GM21619 (cell line): Measurements from ENCODE around the gene KRTAP9-1.
"Not testable (repeated sequence)": the region's sequence is repeated elsewhere in the genome, so short reads cannot be mapped to it uniquely, and the experiment has no call there.

Source experiments
- ATAC-seq: cut with Tn5 transposase; IDR thresholded peaks from one replicate; pipeline ENCODE4 v1.9.1; 2021; ENCODE audit not compliant: unreplicated experiment

Gene KRTAP9-1

DNA sequence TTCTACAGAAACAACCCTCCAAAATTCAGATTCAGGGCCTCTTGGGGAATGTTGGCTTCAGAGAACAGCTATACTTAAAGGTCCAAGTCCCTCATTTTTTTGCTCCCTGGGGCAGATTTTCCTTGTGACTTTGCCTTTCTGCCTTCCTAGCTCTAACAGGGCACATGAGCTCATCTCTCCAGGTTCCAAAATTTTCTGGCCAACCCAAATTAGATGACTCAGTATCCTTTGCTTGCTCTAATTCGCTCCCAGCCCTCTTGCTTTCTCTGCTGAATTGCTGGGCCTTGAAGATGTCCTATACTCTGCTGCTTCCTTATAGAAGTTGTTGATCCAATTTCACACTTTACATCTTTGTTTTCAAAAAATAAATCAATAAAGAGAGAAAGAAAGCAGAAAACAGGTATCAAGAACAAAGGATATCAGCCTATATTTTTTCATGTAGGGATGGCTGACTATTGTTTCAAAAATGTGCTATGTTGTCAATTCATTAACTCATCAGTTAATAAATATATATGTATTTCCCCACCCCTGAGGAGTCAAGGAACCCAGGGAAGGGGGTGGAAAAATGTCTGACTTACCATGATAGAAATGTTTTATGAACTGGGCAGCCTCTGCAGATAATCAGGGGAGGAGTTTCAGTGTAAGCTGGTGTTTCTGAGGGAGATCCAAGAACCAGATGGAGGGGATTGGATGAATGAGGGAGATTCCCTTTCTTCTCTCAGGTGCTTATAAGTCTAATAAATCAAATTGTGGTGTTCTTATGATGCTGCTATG, 10.7 kb upstream of the KRTAP9-1 start:
- ATAC-seq, result no peak

DNA sequence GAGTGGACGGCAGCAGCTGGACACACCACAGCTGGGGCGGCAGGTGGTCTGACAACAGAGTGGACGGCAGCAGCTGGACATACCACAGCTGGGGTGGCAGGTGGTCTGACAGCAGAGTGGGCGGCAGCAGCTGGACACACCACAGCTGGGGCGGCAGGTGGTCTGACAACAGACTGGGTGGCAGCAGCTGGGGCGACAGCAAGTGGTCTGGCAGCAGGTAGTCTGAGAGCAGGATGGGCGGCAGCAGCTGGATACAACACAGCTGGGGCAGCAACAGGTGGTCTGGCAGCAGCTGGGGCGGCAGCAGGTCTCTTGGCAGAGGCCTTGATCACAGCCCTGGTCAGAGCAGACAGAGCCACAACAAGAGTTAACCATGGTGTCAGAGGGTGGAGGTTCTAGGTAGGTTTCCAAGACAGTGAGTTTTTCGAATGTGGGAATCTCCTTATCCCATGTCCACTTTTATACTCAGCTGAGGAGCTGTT, 5.2 kb upstream of the KRTAP9-1 start, which contains the start of gene KRTAP4-1:
KRTAP4-1 (minus strand) TSS at position 432 of the 482 bp plus-strand sequence; CDS start at position 375, 57 bp downstream.
- ATAC-seq, result no peak

GRCh38 chr17:41185001-41185400, 4.7 kb upstream of the KRTAP9-1 start:
- no peak for ATAC-seq

- ATAC-seq, result no peak
Measured at GRCh38 chr17:41186872-41187271, 2.8 kb upstream of the KRTAP9-1 start.

DNA sequence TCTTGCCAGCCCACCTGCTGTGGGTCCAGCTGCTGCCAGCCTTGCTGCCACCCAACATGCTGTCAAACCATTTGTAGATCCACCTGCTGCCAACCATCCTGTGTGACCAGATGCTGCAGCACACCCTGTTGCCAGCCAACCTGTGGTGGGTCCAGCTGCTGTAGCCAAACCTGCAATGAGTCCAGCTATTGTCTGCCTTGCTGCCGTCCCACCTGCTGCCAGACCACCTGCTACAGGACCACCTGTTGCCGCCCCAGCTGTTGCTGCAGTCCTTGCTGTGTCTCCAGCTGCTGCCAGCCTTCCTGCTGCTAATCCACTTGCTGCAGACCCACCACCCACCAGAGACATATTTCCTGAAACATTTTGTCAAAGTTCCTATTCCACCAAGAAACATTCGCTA, 641 bp downstream of the KRTAP9-1 start:
- no peak for ATAC-seq

DNA sequence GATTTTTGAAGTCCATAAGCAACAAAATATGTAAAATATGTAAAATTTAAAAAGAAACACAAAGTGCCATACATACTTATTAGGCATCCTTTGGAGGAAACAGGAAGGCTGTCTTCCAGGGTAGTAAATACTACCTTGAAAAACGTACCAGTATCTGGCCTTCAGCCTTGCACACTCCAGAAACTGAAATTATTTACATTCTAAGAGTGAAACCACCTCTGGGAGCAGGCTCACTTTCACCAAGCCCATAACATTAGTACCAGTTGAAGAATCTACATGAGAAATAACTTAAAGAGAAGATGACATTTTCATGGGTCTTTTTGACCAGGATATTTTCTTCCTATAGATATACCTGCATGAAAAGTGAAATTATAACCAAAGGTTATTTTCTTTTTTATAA, 6.4 kb downstream of the KRTAP9-1 start:
- ATAC-seq, result no peak

DNA sequence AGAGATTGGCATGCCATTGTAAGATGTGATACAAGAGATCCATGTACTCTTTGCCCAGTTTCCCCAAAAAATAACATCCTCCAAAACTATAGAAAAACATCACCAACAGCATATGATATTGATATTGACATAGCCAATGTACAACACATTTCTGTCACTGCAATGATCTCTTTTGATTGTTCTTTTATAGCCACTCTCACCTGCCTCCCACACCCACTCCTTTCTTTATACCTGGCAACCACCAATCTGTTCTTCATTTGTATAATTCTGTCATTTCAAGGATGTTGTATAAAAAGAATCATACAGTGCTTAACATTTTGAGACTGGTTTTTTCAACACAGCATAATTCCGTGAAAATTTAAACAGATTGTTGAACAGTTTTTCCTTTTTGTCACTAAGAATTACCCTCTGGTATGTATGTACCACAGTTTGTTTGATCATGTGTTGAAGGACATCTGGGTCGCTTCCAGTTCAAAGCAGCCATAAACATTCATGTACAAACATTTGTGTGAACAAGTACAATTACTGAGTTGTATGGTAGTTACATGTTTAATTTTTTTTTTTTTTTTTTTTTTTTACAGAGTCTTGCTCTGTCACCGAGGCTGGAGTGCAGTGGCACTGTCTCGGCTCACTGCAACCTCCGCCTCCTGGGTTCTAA, 9.9 kb downstream of the KRTAP9-1 start:
- no peak for ATAC-seq

DNA sequence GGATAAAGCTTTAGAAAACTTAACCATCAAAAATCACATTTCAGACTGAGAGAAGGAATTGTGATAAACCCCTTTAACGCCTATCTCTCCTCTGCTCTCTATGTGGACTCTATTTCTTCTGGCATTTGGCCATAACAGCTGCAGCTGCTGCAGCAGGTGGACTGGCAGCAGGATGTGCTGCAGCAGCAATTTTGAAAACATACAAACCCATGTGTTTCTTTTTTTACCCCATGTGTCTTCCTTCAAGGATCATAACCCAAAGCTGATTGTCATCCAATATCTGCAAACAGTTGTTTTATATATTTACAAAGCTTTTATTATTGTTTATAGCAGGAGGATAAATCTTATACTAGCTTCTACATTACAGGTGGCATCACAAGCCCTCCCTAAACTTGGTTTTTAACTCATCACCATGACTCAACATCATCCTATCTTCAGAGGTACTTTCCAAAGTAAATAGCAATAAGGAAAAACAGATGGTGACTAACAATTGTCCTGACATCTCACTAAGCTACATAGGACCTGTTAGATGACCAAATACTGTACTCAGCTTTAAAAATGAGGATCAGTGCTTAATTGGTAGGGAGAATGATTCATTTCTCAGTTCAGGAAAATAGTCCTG, 22.3 kb downstream of the KRTAP9-1 start:
- no peak for ATAC-seq

- ATAC-seq, result no peak
Measured at GRCh38 chr17:41212524-41213169, 23.0 kb downstream of the KRTAP9-1 start.

- no peak for ATAC-seq
Measured at GRCh38 chr17:41215681-41216080, 26.0 kb downstream of the KRTAP9-1 start.

- ATAC-seq, result no peak
Measured at GRCh38 chr17:41223821-41224220, 34.1 kb downstream of the KRTAP9-1 start.

- ATAC-seq, result no peak
Measured at GRCh38 chr17:41226051-41226450, 36.4 kb downstream of the KRTAP9-1 start.

DNA sequence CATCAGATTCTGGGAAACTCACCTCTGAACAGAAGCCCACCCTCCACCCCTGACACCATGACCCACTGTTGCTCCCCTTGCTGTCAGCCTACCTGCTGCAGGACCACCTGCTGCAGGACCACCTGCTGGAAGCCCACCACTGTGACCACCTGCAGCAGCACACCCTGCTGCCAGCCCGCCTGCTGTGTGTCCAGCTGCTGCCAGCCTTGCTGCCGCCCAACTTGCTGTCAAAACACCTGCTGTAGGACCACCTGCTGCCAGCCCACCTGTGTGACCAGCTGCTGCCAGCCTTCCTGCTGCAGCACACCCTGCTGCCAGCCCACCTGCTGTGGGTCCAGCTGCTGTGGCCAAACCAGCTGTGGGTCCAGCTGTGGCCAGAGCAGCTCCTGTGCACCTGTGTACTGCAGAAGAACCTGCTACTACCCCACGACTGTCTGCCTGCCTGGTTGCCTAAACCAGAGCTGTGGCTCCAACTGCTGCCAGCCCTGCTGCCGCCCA, 37.0 kb downstream of the KRTAP9-1 start, which contains the start of gene KRTAP9-2:
KRTAP9-2 (plus strand) TSS at position 51 of the 498 bp plus-strand sequence; CDS start at position 58, 7 bp downstream.
- not testable (repeated sequence) for ATAC-seq

DNA sequence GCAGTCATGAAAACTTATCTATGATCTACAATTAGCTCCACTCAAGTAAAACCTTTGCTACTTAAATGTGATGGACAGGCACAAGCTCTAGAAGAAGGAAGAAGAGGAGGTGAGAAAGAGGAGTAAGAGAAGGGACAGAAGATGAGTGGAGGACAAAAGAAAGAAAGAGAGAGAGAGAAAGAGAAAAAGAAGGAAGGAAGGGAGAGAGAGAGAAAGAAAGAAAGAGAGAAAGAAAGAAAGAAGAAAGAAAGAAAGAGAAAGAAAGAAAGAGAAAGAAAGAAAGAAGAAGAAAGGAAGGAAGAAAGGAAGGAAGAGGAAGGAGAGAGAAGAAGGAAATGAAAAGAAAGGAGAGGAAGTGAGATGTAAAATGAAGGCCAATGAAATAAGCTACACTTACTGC, 40.4 kb downstream of the KRTAP9-1 start:
- no peak for ATAC-seq

DNA sequence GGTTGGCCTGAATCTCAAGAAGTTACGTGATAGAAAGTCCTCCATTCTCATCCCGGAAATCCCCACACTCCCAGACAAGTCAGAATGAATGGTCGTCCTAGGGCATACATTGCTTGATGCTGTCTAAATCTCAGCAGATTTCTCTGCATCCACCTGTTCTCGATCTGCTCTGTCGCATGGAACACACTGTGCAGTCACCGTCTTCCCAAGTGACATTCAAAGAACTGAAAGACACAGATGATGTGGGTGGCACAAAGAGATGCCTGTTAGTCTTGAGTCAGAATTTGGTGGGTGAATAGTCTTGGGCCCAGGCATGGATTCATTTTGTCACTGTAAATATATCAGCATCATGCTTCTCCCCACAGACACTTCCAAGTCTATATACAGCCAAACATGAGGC, 42.0 kb downstream of the KRTAP9-1 start:
- ATAC-seq, result no peak

DNA sequence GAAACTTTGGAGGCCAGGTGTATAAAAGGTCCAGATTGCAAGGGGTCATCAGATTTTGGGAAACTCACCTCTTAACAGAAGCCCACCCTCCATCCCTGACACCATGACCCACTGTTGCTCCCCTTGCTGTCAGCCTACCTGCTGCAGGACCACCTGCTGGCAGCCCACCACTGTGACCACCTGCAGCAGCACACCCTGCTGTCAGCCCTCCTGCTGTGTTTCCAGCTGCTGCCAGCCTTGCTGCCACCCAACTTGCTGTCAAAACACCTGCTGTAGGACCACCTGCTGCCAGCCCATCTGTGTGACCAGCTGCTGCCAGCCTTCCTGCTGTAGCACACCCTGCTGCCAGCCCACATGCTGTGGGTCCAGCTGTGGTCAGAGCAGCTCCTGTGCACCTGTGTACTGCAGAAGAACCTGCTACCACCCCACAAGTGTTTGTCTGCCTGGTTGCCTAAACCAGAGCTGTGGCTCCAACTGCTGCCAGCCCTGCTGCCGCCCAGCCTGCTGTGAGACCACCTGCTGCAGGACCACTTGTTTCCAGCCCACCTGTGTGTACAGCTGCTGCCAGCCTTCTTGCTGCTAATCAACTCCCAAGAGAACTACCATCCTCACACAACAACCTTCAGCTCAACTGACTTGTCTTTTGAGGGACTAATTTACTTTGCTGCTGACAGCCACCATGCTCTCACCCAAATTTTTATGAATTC, 42.9 kb downstream of the KRTAP9-1 start, which contains the start of gene KRTAP9-3:
KRTAP9-3 (plus strand) TSS at position 51 of the 707 bp plus-strand sequence; CDS start at position 104, 53 bp downstream.
- ATAC-seq, result not testable (repeated sequence)

DNA sequence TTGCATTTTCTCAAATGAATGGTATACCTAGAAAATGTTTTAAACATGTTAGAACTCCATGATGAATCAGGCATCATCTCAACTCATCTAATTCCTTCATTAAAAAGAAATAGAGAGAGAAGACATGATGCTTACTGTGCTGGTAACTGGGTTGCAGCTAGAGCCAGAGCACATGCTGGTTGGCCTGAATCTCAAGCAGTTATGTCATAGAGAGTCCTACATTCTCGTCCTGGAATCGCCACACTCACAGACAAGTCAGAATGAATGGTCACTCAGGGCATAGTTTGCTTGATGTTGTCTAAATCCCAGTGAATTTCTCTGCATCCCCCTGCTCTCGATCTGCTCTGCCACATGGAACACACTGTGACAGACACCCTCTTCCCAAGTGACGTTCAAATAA, 47.4 kb downstream of the KRTAP9-1 start:
- not testable (repeated sequence) for ATAC-seq

GRCh38 chr17:41237949-41238437, 48.3 kb downstream of the KRTAP9-1 start, which contains the start of gene KRTAP9-8:
Gene KRTAP9-8 (plus strand): TSS chr17:41237999. CDS start chr17:41238052, 53 bp downstream.
- ATAC-seq, result not testable (repeated sequence)
